Aorta (tissue), 5 donors: Measurements from ENCODE around the gene USP3. TPM values are rescaled to one million over a fixed set of nuclear protein-coding genes. Genes with fewer than 3 reads are reported as not detected.

Source experiments
- ATAC-seq: fragments of 200-7000 bp; cut with Tn5 transposase; one replicate; pipeline ENCODE4 v1.9.1; 2022; ENCODE audit warnings: moderate library complexity; ENCODE audit not compliant: low FRiP score
- DNase-seq, 2 donors: peaks; one replicate each; pipeline ENCODE4 v3.0.0-alpha.2; 2020
- H3K27ac ChIP-seq, 2 donors: one replicate each; pipeline ENCODE4 v1.5.1; 2013; ENCODE audit warnings: low read length in 2 of 2, mild to moderate bottlenecking in 2 of 2, moderate library complexity in 2 of 2, control low read depth in 1 of 2, inconsistent platforms in 1 of 2, low read depth in 1 of 2
- H3K27me3 ChIP-seq, 2 donors: one replicate each; pipeline ENCODE4 v1.6.1; 2013; ENCODE audit warnings: control low read depth in 1 of 2, low read length in 1 of 2, mild to moderate bottlenecking in 1 of 2, moderate library complexity in 1 of 2; ENCODE audit not compliant: insufficient read depth in 2 of 2, control insufficient read depth in 1 of 2
- H3K36me3 ChIP-seq, 2 donors: one replicate each; pipeline ENCODE4 v1.6.1; 2013; ENCODE audit warnings: control low read depth in 1 of 2, low read length in 1 of 2, mild to moderate bottlenecking in 1 of 2; ENCODE audit not compliant: insufficient read depth in 2 of 2, control insufficient read depth in 1 of 2
- H3K4me1 ChIP-seq, 2 donors: one replicate each; pipeline ENCODE4 v1.6.1; 2013; ENCODE audit warnings: low read length in 2 of 2, control low read depth in 1 of 2, mild to moderate bottlenecking in 1 of 2, moderate library complexity in 1 of 2; ENCODE audit not compliant: insufficient read depth in 2 of 2, control insufficient read depth in 1 of 2
- H3K4me3 ChIP-seq, 2 donors: one replicate each; pipeline ENCODE4 v1.5.1; 2013; ENCODE audit warnings: low read length in 2 of 2, control low read depth in 1 of 2, mild to moderate bottlenecking in 1 of 2
- H3K9me3 ChIP-seq: one replicate; pipeline ENCODE4 v1.6.1; 2013; ENCODE audit warnings: mild to moderate bottlenecking, low read length; ENCODE audit not compliant: control insufficient read depth
- WGBS, 2 donors: extraction: QIAGEN DNeasy Blood & Tissue Kit; methylation state at CpG; one replicate each; pipeline ENCODE4 v1.1.7; 2013; 5-methylcytosine and 5-hydroxymethylcytosine counted together
- intact Hi-C, 2 donors: fragments of 100-400 bp; cut with DNase I; formaldehyde crosslinking; loops; one replicate each; pipeline versions ENCODE4 v1.14.2 to v1.15.0; 2022
- polyA plus RNA-seq, 2 donors: library from polyadenylated mRNA; stranded (reverse); fragments of 200-250 nt; gene quantifications; one replicate each; pipeline ENCODE4 v1.2.3, GENCODE V29; 2013
- total RNA-seq, 2 donors: library from RNA; stranded (reverse); fragmentation: NEBNext Ultra II Directional; extraction: Animal tissue kit (Norgen Biotek cat#: 25700); gene quantifications; one replicate each; pipeline ENCODE4 v1.2.1, GENCODE V29; 2021
- donor health status: healthy with polysubstance abuse.
- donor health status: Bipolar disorder and iron deficiency.
- donor health status: DM: no; HTN: no; CAD: no.
- donor health status: DM: no; HTN: no; CAD: no.
- donor health status: DM: yes; HTN: yes; CAD: no.

The USP3 gene
- total and polyA plus RNA-seq, 4 donors, result 16.3 to 60.0 (median 37.9) TPM

- intact Hi-C loops, result no loop called here
- ATAC-seq (no peak), DNase-seq (no peak)
- no peaks in the 10 kb centered on the region for H3K27me3 ChIP-seq
- H3K36me3 ChIP-seq, result peaks cover 4 to 6% of the 10 kb centered on the region in 2 donors
- no peaks in the 10 kb centered on the region for H3K4me1 ChIP-seq
- H3K4me3 ChIP-seq, result no peak overlapping the region
- no peak overlapping the region for H3K27ac ChIP-seq
- no peaks in the 10 kb centered on the region for H3K9me3 ChIP-seq
- 96 to 97% methylated on average over 6 of the region's 6 CpGs for WGBS, 2 donors
Observed at GRCh38 chr15:63588826-63589225, 84.4 kb downstream of the USP3 start.

- intact Hi-C loops, result loop anchor here in 1 of 2 donors (5.0 kb wide), 2 partner anchors 37 to 127 kb away; no protein-coding TSS in a partner anchor
- no peak for DNase-seq
- peaks cover 3 to 4% of the 10 kb centered on the region in 2 donors for H3K36me3 ChIP-seq
- ATAC-seq, result no peak
- H3K4me1 ChIP-seq, result peaks cover 3 to 6% of the 10 kb centered on the region in 2 donors
- WGBS, 2 donors, result 68 to 78% methylated on average over 9 of the region's 9 CpGs
- no peak overlapping the region for H3K27ac ChIP-seq
- H3K9me3 ChIP-seq, result no peaks in the 10 kb centered on the region
- no peaks in the 10 kb centered on the region for H3K27me3 ChIP-seq
- no peak overlapping the region for H3K4me3 ChIP-seq
Observed at GRCh38 chr15:63593705-63594671, 89.6 kb downstream of the USP3 start.

GRCh38 chr15:63595065-63595464, 90.7 kb downstream of the USP3 start:
- H3K4me3 ChIP-seq, result no peak overlapping the region
- 2 to 6% methylated on average over 3 of the region's 3 CpGs for WGBS, 2 donors
- H3K27me3 ChIP-seq, result no peaks in the 10 kb centered on the region
- ATAC-seq, result no peak
- intact Hi-C loops, result loop anchor here (5.0 kb wide), 3 partner anchors 93 to 308 kb away; partner anchors contain the start of gene USP3 (in 2 of the 2)
- peaks cover 3 to 4% of the 10 kb centered on the region in 2 donors for H3K36me3 ChIP-seq
- peak overlapping the region; percentile 45 to 85 for H3K27ac ChIP-seq
- H3K4me1 ChIP-seq, result peaks cover 3 to 6% of the 10 kb centered on the region in 2 donors
- H3K9me3 ChIP-seq, result no peaks in the 10 kb centered on the region
- DNase-seq, result peak; percentile 52 to 78

- intact Hi-C loops, result loop anchor here (5.0 kb wide), 3 partner anchors 93 to 308 kb away; partner anchors contain the start of gene USP3 (in 2 of the 2)
Observed at GRCh38 chr15:63595688-63596087, 91.3 kb downstream of the USP3 start.

GRCh38 chr15:63596676-63597037, 92.3 kb downstream of the USP3 start:
- Histone ChIP-seq H3K9me3 (no peaks in the 10 kb centered on the region), H3K4me1 (peaks cover 3 to 6% of the 10 kb centered on the region in 2 donors), H3K27ac (peak overlapping the region; percentile 87 to 99), H3K36me3 (peaks cover 0 to 4% of the 10 kb centered on the region in 2 donors), H3K27me3 (no peaks in the 10 kb centered on the region), H3K4me3 (no peak overlapping the region)
- DNase-seq (no peak), ATAC-seq (peak; percentile 24)
- WGBS, 2 donors, result 4% methylated on average over 2 of the region's 2 CpGs
- intact Hi-C loops, result loop anchor here (5.0 kb wide), 3 partner anchors 94 to 309 kb away; partner anchors contain the start of gene USP3 (in 2 of the 2)

More at GRCh38 chr15:63595688-63596087, 91.3 kb downstream of the USP3 start:
- no peak for ATAC-seq
- no peaks in the 10 kb centered on the region for H3K9me3 ChIP-seq
- WGBS, 2 donors, result 63 to 78% methylated on average over 1 of the region's 1 CpG
- peaks cover 3 to 6% of the 10 kb centered on the region in 2 donors for H3K4me1 ChIP-seq
- H3K4me3 ChIP-seq, result no peak overlapping the region
- peak overlapping the region; percentile 85 to 99 for H3K27ac ChIP-seq
- no peak for DNase-seq
- peaks cover 3 to 4% of the 10 kb centered on the region in 2 donors for H3K36me3 ChIP-seq
- no peaks in the 10 kb centered on the region for H3K27me3 ChIP-seq

- Histone ChIP-seq H3K27ac (peak within 1 kb of the TSS; percentile 87 to 99), H3K9me3 (no peaks in the 10 kb centered on the region), H3K4me1 (peaks cover 3 to 6% of the 10 kb centered on the region in 2 donors), H3K27me3 (no peaks in the 10 kb centered on the region), H3K4me3 (peak within 1 kb of the TSS; percentile 56 to 59), H3K36me3 (peaks cover 0 to 4% of the 10 kb centered on the region in 2 donors)
- intact Hi-C loops, result loop anchor here (5.0 kb wide), 3 partner anchors 95 to 310 kb away; partner anchors contain the start of gene USP3 (in 2 of the 2)
- DNase-seq (peak; percentile 67 to 80), ATAC-seq (peak; percentile 33)
- WGBS, 2 donors, result 10 to 13% methylated on average over 23 of the region's 23 CpGs
Observed at GRCh38 chr15:63597038-63597790, 92.8 kb downstream of the USP3 start, which contains the start of gene FBXL22. TSS of gene FBXL22 (plus strand) at chr15:63597387. CDS start at chr15:63597393, 6 bp downstream.

- Histone ChIP-seq H3K27ac (peak overlapping the region; percentile 87 to 96), H3K4me3 (peak overlapping the region; percentile 56 to 59), H3K4me1 (peaks cover 3 to 6% of the 10 kb centered on the region in 2 donors), H3K9me3 (no peaks in the 10 kb centered on the region), H3K27me3 (no peaks in the 10 kb centered on the region), H3K36me3 (no peaks in the 10 kb centered on the region)
- no peak for ATAC-seq
- intact Hi-C loops, result loop anchor here (5.0 kb wide), 3 partner anchors 96 to 311 kb away; partner anchors contain the start of gene USP3 (in 2 of the 2)
- DNase-seq, result no peak
- WGBS, 2 donors, result 24 to 27% methylated on average over 6 of the region's 6 CpGs
Observed at GRCh38 chr15:63597821-63598220, 93.4 kb downstream of the USP3 start.
